HL-60 (cell line): ENCODE measurements around the gene SOX6.

Experiments used
- DNase-seq, 2 experiments: peaks; one replicate each; pipeline ENCODE4 v3.0.0-alpha.2; 2010 to 2020; ENCODE audit warnings: low read depth in 1 of 2, low spot score in 1 of 2
- H3K27ac ChIP-seq: fragments of 250-450 bp; sonication (Bioruptor Pico); replicated peaks from 2 replicates; pipeline ENCODE4 v1.5.1; 2020; ENCODE audit warnings: mild to moderate bottlenecking, moderate library complexity
- H3K27me3 ChIP-seq: fragments of 250-450 bp; sonication (Bioruptor Pico); 2 replicates; pipeline ENCODE4 v1.5.1; 2021; ENCODE audit warnings: mild to moderate bottlenecking, moderate library complexity; ENCODE audit not compliant: insufficient read depth, poor library complexity, severe bottlenecking
- H3K4me3 ChIP-seq: replicated peaks from 2 replicates; pipeline ENCODE4 v1.5.1; 2011; ENCODE audit warnings: mild to moderate bottlenecking, control low read depth, low read length; ENCODE audit not compliant: insufficient read depth
- CTCF ChIP-seq: IDR thresholded peaks from one replicate; pipeline ENCODE4 v1.5.1; 2011; ENCODE audit warnings: low read length, control low read depth, inconsistent platforms; ENCODE audit not compliant: insufficient read depth
- GABPA ChIP-seq: IDR thresholded peaks from 2 replicates; pipeline ENCODE4 v1.6.1; 2012; ENCODE audit warnings: low read depth
- POLR2AphosphoS5 ChIP-seq: IDR thresholded peaks from 2 replicates; pipeline ENCODE4 v1.6.1; 2012; ENCODE audit warnings: low read depth
- SPI1 ChIP-seq: IDR thresholded peaks from 2 replicates; pipeline ENCODE4 v1.6.1; 2012; ENCODE audit warnings: low read depth, mild to moderate bottlenecking, borderline replicate concordance
- TF ChIP-seq, protein P1 (sequence below): IDR thresholded peaks from 2 replicates; pipeline ENCODE4 v1.6.1; 2012; ENCODE audit warnings: low read depth; ENCODE audit not compliant: insufficient replicate concordance

The SOX6 gene

GRCh38 chr11:15932417-15932816, 423.9 kb downstream of the SOX6 start:
- Histone ChIP-seq H3K27me3 (peaks cover 2% of the 10 kb centered on the region), H3K27ac (no peak overlapping the region), H3K4me3 (no peak overlapping the region)
- TF ChIP-seq, protein P1, sequence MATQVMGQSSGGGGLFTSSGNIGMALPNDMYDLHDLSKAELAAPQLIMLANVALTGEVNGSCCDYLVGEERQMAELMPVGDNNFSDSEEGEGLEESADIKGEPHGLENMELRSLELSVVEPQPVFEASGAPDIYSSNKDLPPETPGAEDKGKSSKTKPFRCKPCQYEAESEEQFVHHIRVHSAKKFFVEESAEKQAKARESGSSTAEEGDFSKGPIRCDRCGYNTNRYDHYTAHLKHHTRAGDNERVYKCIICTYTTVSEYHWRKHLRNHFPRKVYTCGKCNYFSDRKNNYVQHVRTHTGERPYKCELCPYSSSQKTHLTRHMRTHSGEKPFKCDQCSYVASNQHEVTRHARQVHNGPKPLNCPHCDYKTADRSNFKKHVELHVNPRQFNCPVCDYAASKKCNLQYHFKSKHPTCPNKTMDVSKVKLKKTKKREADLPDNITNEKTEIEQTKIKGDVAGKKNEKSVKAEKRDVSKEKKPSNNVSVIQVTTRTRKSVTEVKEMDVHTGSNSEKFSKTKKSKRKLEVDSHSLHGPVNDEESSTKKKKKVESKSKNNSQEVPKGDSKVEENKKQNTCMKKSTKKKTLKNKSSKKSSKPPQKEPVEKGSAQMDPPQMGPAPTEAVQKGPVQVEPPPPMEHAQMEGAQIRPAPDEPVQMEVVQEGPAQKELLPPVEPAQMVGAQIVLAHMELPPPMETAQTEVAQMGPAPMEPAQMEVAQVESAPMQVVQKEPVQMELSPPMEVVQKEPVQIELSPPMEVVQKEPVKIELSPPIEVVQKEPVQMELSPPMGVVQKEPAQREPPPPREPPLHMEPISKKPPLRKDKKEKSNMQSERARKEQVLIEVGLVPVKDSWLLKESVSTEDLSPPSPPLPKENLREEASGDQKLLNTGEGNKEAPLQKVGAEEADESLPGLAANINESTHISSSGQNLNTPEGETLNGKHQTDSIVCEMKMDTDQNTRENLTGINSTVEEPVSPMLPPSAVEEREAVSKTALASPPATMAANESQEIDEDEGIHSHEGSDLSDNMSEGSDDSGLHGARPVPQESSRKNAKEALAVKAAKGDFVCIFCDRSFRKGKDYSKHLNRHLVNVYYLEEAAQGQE = no peak
- no peak for TF ChIP-seq SPI1
- no peak for TF ChIP-seq POLR2AphosphoS5
- no peak for TF ChIP-seq CTCF
- no peak for TF ChIP-seq GABPA
- DNase-seq = no peak

GRCh38 chr11:15931497-15931896, 424.8 kb downstream of the SOX6 start:
- H3K27ac ChIP-seq = no peak overlapping the region
- peaks cover 2% of the 10 kb centered on the region for H3K27me3 ChIP-seq
- TF ChIP-seq CTCF (no peak), POLR2AphosphoS5 (no peak), SPI1 (no peak), GABPA (no peak)
- TF ChIP-seq, protein P1 = no peak
- DNase-seq = no peak
- no peak overlapping the region for H3K4me3 ChIP-seq

- no peak overlapping the region for H3K27ac ChIP-seq
- H3K27me3 ChIP-seq = peaks cover 2% of the 10 kb centered on the region
- DNase-seq = no peak
- TF ChIP-seq SPI1 (no peak), GABPA (no peak), POLR2AphosphoS5 (no peak), CTCF (no peak)
- TF ChIP-seq, protein P1 = no peak
- H3K4me3 ChIP-seq = no peak overlapping the region
Measured at GRCh38 chr11:15930442-15931025, 425.8 kb downstream of the SOX6 start.
